ENCODE data around the gene SLC4A1.

- TF ChIP-seq RAD21 (IDR thresholded peaks at IDR 0.05; ENCODE audit: low read depth), result peak; percentile 15; the same call in 1 of the 2 replicates
- no peak for TF ChIP-seq EZH2phosphoT487 (IDR thresholded peaks at IDR 0.05; ENCODE audit: borderline replicate concordance)
- TF ChIP-seq EZH2 (IDR thresholded peaks at IDR 0.05), result no peak
- TF ChIP-seq POLR2A (IDR thresholded peaks at IDR 0.05; ENCODE audit: borderline replicate concordance, extremely low read depth, insufficient read depth, insufficient read length), result no peak
- TF ChIP-seq, protein P1, sequence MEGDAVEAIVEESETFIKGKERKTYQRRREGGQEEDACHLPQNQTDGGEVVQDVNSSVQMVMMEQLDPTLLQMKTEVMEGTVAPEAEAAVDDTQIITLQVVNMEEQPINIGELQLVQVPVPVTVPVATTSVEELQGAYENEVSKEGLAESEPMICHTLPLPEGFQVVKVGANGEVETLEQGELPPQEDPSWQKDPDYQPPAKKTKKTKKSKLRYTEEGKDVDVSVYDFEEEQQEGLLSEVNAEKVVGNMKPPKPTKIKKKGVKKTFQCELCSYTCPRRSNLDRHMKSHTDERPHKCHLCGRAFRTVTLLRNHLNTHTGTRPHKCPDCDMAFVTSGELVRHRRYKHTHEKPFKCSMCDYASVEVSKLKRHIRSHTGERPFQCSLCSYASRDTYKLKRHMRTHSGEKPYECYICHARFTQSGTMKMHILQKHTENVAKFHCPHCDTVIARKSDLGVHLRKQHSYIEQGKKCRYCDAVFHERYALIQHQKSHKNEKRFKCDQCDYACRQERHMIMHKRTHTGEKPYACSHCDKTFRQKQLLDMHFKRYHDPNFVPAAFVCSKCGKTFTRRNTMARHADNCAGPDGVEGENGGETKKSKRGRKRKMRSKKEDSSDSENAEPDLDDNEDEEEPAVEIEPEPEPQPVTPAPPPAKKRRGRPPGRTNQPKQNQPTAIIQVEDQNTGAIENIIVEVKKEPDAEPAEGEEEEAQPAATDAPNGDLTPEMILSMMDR (IDR thresholded peaks at IDR 0.05 in 2 of 3, conservative IDR thresholded peaks at IDR 0.05 in 1 of 3; ENCODE audit: borderline replicate concordance in 1 of 3, insufficient read depth in 1 of 3, low read depth in 2 of 3, low read length in 2 of 3), result peak; percentile 9 to 24 (median 20); a peak in 1 of 6 replicates
- TF ChIP-seq YY1 (IDR thresholded peaks at IDR 0.05; ENCODE audit: extremely low read depth, insufficient replicate concordance, low read depth, low read length), result peak; percentile 50
- TF ChIP-seq SP1 (IDR thresholded peaks at IDR 0.05; ENCODE audit: low read depth), result no peak
- TF ChIP-seq POLR2AphosphoS5 (IDR thresholded peaks at IDR 0.05; ENCODE audit: low read depth, low read length), result peak; percentile 49; the same call in 1 of the 2 replicates
Observed at GRCh38 chr17:44222112-44222869, 45.6 kb downstream of the SLC4A1 start.
